SH-SY5Y (cell line): ENCODE data around the gene SLITRK1.

ENCODE experiments used
- GATA2 ChIP-seq: IDR thresholded peaks from 2 replicates; pipeline ENCODE4 v1.6.1; 2011; ENCODE audit warnings: mild to moderate bottlenecking, low read depth, low read length
- GATA3 ChIP-seq: IDR thresholded peaks from 2 replicates; pipeline ENCODE4 v1.6.1; 2011; ENCODE audit warnings: low read depth, mild to moderate bottlenecking, low read length, moderate library complexity

- TF ChIP-seq GATA2 (no peak), GATA3 (no peak)
Observed at GRCh38 chr13:83929157-83929556, 46.9 kb upstream of the SLITRK1 start.
